Activated CD4-positive, CD25-positive, alpha-beta regulatory T cell treated with anti-CD3 and anti-CD28 coated beads, Interleukin-2, amount 50 U/mL, for 72 hours (primary cell): ENCODE measurements around the gene ALAS1.
"Not testable (repeated sequence)": the region's sequence is repeated elsewhere in the genome, so short reads cannot be mapped to it uniquely, and the experiment has no call there.

ENCODE experiments used
- DNase-seq: peaks from one replicate; pipeline ENCODE4 v3.0.0; 2021

The ALAS1 gene

DNA sequence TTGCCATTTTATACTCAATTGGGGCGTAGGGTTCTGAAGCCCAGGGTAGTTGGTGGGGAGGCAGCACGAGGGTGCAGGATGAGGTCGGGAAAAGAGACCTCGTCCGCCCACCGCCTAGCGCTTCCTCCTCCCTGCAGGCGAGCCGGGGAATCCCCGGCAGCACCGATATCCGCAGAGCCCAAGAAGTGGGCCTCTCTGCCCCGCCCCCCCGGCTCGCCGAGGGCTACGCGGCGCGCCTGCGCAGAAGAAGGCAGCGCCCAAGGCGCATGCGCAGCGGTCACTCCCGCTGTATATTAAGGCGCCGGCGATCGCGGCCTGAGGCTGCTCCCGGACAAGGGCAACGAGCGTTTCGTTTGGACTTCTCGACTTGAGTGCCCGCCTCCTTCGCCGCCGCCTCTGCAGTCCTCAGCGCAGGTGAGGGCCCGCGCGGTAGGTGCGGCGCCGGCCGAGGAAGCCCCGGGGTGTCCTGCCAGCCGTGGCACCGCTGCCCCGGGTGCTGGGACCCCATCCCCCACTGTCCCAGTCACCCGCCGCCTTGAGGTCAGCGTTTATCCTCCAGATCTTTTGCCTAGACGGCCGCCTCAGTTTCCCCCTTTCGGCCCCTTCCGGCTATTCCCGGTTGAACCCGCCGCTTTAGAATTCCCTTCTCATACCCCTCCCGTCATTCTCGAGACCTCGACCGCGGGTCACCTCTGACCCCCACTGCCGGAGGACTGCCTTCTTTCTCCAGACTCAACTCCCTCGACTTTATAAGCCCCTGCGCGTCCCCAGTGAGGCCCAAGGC, at the start of gene ALAS1:
Gene ALAS1 (plus strand): TSS at position 319 of the 784 bp plus-strand sequence. CDS start 1,082 bp downstream, outside the sequence.
- DNase-seq = peak; percentile 98

DNA sequence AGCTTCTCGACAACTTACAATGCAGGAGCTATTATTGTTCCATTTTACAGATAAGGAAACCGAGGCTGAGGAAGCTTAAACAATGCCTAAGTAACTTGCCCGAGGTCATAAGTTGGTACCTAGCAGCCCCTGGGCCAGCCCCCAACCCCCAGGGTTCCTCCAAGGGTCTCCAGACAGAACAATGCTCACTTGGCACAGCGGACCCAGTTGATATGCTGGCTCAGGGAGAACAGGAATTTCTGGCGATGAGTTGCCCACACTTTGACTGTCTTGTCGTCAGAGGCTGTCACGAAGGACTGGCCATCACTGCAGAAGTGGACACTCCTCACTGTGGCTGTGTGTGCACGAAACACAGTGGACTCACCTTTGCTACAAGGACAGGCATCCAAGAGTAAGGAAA, 48.9 kb upstream of the ALAS1 start:
- DNase-seq = no peak

DNA sequence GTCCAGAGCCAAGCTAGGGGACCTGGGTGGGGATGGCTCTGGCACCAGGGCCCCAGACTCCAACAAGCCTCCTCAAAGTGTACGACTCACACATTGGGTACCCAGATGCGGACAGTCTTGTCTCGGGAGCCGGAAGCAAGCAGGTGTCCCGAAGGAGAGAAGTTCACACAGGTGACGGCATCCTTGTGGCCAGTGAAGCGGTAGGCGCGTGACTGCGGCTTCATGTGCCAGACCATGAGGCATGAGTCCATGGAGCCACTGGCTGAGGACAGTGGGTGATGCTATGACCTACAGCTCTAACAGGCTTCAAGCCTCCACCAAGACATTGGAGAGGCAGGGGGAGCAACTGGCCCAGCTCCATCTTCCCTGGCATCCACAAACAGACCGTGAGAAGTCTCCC, 48.2 kb upstream of the ALAS1 start:
- DNase-seq = no peak

DNA sequence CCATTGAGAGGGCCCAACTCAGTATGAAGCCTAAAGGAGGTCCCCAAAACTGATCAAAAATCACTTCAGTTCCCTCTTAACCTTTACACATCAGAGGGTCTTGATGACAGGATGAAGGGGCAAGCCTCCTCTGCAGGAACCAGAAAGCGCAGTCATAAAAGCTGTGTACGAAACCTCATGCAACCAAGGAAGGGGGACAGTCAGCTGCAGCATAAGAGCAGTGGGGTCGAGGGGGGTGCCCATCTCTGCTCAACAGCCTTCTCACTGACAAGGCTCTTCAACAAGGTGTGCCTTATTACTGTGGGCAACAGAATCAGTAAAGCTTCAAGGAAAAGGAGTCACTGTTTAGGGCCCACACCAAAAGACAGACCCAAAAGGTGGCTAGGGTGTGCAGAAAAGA, 47.6 kb upstream of the ALAS1 start:
- DNase-seq = no peak

DNA sequence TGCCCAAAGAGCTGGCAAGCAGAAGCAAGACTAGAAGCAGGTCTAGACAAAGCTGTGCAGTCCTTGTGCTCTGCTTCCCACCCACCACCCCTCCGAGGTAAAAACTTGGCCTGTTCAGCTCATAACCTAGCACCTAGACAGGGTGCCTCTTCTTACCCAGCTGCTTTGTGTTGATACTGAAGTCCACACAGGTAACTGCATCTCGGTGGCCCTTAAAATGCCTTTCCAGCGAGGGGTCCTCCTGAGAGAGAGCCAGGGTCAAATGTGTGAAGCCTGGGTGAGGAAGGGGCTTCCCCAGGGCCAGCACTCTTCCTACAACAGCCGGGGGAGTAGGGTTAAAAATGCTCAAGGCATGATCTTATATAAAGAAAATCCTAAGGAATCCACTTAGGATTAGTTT, 47.1 kb upstream of the ALAS1 start:
- no peak for DNase-seq

DNA sequence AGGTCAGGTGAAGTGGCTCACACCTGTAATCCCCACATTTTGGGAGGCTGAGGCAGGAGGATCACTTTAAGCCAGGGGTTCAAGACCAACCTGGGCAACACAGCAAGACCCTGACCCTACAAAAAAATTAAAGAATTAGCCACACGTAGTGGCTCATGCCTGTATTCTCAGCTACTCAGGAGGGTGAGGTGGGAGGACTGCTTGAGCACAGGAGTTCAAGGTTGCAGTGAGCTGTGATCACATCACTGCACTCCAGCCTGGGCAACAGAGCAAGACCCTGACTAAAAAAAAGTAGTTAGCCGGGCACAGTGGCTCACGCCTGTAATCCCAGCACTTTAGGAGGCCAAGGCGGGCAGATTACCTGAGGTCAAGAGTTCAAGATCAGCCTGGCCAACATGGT, 46.0 kb upstream of the ALAS1 start:
- not testable (repeated sequence) for DNase-seq

DNA sequence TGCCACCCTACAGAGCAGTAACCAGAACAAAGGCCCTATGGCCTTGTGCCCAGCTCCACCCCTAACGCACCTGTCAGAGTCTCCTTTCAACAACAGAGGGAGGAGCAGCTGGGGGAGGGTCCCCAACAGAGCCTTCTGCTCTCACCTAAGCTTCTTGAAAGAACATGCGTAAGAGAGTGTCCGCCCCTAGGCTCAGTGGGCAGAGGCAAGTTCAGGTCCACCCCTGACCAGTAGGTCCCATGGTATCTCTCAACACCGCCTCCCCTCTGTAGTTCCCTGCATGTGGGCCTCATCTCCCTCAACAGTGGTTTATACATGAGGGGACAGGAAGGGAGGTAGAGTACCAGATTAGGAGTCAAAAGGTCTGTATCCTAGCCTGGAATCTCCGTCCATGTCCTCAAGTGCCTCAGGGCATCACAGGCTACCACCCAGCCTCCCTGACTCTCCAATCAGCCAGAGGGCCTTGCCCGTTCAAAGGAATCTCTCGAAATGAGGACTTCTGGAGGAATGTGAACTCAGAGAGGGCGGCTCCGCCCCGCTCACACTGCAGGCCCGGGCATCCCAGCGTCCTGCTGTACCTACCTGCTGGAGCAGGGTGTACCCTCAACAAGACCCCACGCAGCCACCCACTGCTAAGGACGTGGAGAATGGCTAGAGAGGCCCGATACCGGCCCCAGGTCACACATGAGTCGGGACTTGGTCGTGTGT, 44.4 kb upstream of the ALAS1 start:
- DNase-seq = peak; percentile 40

DNA sequence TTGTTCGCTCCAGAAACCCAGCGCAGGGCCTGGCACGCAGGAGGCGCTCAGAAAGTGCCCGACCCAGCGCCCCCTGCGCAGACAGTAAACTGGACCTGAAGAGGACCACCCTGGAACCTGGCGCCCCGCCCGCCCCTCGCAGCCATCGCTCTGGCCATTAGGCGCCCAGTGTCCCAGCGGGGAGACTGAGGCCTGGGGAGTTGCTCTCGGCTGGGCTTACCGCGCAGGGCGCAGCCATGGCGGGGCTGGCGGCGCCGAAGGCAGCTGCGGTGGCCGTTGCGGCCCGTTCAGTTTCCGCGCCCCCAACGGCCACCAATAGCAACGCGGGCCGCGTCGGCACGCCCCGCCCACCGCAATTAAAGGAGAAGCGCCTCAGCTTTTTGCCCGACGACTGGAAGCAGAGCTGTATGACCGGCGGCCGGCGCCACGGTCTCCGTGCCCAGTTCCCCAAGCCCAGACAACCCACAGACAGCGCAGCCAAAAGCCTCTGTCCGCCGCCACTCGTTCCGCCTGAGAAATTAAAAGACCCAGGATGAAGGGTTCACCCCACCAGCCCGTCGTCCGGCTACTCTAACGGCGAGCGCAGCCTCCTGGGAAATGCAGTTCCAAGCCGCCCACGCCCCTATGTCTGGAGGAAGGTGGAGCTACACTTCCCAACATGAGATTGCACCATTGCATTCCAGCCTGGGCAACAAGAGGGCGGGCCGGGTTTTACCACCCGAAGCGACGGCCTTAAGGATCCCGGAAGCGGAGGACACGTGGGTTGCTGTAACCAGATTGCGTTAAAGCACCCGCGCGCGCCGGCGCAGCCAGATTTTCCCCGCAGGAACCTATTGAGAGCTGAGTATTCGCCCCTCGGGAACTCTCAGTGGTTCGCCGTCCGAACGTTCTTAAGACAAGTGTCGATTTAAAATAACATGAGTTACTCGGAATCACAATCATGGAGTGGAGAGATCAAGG, 43.5 kb upstream of the ALAS1 start, which contains the start of gene POC1A:
Gene POC1A (minus strand): TSS at position 289 of the 960 bp plus-strand sequence. CDS start 51 bp downstream, at position 238.
- peak; percentile 88 for DNase-seq

DNA sequence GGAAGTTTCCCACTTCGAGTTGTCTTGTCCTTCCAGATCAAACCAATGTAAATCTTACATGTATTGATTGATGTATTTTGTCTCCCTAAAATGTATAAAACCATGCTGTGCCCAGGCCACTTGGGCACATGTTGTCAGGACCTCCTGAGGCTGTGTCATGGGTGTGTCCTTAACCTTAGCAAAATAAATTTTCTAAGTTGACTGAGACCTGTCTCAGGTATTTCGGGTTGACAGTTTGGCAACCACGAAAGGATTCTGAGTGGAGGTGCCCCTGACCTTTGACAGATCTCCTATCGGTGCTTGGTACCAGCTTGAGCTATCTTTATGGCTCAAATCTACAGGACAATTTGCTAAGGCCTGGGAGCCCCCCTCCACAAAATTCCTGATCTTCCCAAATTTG, 42.0 kb upstream of the ALAS1 start:
- DNase-seq = no peak

DNA sequence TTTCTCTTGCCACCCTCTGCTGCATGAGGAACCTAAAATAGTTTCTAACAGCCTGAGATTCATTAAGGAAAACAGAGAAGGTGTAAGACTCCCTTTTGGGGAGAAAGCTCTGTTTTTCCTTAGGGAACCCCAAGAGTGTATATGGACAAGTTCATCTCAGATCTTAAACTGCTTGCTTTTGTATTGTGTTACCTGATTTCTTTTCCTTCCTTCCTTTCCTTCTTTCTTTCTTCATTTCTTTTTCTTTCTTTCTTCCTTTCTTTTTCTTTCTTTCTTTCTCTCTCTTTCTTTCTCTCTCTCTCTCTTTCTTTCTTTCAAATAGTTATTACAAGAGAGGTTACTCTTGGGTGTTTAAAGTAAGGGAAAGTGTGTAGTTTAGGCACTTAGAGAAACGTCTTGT, 38.5 kb upstream of the ALAS1 start:
- DNase-seq = no peak

DNA sequence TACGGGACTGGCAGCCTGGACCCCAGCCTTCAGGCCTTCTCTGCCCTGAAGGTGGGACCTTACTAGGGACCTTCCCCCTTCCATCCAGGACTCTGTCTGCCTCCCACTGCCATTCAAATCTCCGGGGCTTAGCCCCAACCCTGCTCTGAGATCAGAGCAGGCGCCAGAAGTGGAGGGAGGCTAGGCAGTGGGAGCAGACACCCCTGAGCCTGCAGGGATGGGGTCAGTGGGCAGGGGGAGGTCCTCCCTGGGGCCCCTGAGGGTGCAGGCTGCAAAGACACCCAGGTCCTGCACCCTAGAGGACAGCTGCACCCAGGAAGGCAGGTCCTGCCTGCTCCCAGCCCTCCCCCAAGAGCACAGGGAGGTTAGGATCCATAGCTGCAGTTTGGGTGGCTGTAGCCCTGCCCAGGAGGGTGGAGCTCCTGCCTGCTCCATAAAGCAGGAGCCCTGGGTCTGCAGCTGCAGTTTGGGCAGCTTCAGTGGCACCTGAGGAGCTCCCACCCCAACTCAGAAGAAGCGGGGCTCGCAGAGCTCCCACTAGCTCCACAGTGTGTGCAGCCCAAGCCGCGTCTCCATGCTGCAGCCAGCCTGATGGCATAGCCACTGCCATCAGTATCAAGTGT, 35.6 kb upstream of the ALAS1 start:
- DNase-seq = no peak

DNA sequence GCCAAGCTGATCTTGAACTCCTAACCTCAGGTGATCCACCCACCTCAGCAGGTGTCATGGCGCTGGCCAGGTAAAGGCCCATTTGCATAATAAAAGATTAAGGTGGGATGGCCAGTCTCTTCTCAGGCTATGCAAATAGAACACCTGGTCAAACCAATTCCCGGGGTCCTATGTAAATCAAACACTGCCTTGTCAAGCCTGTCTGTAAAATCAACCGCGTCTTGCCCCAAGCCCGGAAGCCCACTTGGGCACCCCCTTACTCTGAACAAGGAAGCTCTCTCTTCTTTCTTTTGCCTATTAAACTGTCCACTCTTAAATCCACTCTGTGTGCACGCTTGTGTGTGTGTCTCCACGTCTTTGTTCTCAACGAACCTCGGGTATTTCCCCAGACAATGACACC, 30.7 kb upstream of the ALAS1 start:
- DNase-seq = no peak

DNA sequence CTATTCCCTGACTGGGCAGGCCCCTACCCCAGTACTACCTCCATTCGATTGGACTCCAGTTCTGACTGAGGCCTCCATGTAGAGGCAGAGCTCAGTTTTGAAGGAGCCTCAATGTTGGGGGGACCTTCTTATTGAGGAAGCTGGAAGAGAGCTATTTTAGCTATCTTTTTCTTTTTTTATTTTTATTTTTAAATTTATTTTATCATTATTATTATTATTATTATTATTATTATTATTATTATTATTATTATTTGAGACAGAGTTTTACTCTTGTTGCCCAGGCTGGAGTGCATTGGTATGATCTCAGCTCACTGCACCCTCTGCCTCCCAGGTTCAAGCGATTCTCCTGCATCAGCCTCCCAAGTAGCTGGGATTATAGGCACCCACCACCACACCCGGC, 27.7 kb upstream of the ALAS1 start:
- not testable (repeated sequence) for DNase-seq

DNA sequence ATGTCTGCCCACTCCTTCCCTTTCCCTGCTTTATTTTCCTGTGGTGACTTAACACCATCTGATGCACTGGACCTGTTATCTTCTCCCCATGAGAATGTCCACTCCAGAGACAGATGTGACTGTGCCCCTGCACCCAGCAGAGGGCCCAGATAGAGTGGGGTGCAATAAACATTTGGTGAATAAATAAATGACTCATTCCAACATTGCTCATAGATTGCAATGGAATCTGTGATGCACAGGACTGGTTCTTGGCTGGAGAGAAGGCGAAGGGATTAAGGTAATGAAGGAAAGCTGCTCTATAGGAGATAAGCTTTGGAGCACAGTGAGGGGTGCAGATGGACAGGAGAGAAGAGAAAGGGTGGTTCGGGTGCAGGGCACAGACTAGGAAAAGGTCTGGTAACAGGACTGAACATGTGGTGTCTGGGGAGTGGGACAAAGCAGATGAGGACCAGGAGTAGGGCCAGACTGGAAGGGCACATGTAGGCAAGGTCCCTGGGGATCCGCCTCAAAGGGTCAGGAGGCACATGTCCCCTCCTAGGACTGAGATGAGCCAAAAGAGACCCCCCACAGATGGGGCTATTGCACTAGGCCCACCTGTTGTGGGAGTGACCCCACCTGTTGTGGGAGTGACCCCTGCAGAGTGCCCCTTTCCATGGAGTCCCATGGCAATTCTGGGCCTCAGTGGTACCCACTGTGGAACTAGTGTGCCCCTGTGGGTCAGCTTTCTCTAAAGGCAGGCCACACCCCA, 26.3 kb upstream of the ALAS1 start:
- no peak for DNase-seq

DNA sequence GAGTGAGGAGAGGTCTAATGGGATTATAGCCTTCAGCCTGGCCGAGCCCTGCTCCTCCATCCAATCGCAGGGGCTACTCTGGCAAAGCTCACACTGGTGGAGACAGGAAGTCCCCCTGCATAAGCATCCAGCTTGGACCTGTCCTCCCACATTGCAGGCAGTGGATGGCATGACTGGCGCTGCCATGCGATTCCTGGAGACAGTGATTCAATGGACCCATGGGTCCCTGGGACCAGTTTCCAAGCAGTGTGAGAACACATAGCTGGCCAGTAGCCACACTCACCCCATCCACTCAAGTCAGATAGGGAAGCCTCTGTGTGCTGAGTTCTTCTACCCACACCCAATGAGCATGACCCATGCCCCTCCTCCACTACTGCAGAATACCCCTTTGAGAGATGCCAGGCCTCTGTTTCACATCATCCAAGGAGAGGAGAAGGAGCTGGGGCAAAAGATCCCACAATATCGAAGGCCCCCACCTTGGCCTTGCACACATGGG, 25.6 kb upstream of the ALAS1 start:
- no peak for DNase-seq

DNA sequence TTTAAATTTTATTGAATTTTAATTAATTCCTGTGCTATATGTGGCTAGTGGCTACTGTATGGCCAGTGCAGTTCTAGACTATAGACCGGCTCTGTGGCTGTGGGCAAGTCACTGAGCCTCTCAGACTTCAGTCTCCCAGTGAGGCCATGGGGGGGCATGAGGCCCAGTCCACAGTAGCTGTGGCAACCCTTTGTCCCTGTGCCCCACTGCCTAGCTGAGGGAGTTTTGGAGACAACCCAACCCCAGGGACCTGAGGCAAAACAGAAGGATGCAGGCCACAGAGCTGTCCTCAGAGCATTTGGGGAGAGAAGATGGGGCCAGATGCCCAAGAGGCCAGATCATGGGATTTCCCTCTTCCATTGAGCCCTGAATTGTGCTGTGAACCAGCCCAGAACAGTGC, 24.9 kb upstream of the ALAS1 start:
- no peak for DNase-seq

DNA sequence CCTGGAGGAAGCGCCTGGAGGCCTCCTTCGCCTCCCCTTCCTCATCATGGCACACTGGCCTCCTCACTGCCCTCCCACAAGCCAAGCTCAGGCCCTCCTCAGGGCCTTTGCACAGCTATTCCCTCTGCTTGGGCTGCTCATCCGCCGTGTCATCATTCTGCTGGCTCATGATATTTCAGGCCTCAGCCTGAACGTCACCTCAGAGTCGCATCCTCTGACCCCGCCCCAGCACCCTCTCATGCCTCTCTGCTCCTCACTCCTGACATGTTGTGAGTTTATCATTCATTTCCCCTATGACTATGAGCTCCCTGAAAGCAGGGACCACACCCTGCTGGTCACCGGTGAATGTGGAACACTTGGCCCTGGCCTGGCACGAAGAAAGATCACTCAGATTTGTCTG, 23.1 kb upstream of the ALAS1 start:
- no peak for DNase-seq

DNA sequence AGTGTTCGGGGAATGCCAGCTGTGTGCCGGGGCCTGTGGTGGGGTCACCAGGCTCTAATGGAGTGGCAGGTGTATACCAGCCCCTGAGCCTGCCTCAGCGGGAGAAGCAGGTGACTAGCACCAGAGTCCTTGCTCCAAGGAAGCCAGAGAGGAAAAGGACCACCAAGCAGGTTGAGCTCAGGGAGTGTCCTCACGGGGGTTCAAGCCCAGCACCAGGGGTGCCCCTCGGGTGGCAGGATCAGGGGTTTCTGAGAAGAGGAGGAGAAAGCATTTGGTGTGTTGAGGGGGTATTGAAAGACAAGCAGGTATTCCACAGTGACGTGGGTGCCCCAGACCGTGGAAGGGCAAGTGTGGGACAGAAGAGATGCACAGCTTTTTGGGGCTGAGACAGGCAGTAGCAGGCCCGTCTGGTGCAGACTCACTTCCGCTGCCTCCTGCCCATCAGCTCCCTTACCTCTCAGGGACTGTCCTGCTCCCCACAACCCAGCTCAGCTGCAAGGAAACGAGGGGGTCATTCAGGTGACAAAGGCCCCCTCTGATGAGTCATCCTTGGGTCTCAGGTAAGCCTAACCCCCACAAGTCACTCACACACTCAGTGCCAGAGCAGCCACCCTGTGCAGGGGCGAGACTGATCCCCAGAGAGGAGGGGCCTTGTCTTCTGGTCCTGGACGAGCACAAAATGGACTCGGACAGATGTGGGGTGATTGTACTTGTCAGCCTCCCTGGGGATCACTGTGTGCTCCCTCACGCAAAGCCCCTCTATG, 22.4 kb upstream of the ALAS1 start:
- DNase-seq = no peak

DNA sequence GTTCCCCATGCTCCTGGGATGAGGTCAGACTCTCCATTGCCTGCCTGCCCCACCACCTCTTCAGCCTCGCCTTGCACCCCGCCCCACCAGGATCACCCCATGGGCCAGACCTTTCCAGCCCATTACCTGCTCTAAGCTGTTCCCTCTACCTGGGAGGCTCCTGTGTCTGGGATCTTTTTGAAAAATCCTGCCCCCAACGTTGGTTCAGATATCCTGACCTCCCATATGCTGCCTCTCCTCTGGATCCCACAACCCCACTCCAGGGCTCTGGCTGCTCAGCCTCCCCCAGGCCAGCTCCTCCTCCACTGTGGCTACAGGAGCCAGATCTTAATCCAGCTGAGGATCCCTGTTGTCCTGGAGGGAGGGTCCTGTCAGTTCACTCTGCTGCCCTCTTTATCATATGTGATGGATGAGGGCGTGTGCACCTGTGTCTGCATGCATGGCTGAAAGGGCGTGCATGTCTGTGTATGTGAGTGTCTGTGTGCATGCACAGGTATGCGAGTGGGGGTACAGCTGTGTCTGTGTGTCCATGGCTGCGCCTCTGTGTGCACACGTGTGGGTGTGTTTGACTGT, 21.7 kb upstream of the ALAS1 start:
- no peak for DNase-seq

DNA sequence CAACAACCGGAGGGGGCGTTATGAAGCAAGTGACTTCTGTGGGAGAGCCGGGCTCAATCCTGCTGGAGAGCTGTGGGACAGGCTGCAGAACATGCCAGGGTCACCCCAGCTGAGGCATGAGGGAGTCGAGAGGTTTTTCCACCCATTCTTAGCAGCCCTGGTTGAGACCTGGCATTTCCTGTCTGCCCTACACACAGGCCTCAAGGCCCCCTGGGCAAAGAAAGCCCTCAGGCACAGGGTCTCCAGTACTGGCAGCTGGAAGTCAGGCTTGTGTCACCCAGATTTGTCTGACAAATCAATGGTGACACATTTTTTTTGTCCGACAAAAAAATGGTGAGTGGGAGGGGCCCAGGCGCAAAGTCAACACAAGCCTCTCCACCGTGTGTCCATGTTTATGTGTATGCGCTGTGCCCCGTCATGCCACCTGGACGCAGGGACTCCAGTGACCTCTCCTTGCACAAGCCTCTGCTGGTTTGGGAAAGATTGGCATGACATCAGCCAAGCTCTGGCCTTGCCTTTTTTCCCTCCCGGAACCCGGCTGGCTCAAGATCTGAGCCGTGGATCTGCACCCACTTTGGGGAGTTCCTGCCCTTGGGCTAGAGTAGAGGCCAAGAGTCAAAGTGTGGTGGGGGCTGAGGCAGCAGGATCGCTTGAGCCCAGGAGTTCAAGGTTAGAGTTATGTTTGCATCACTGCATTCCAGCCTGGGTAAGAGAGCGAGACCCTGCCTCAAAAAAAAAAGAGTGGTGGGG, 20.8 kb upstream of the ALAS1 start:
- no peak for DNase-seq
